HFFc6 (cell line): ENCODE results near the gene DNAJB5. TPM values are rescaled to one million over a fixed set of nuclear protein-coding genes. Genes with fewer than 3 reads are reported as not detected.

ENCODE experiments used
- DNase-seq: peaks from one replicate; pipeline ENCODE4 v3.0.0-alpha.2; 2018
- H3K27ac Mint-ChIP-seq: 2 replicates; pipeline ENCODE4 v1.8.0; 2020; ENCODE audit warnings: mild to moderate bottlenecking, mixed read lengths
- H3K27me3 Mint-ChIP-seq: 2 replicates; pipeline ENCODE4 v1.8.0; 2021; ENCODE audit warnings: mild to moderate bottlenecking, moderate library complexity, mixed read lengths; ENCODE audit not compliant: insufficient read depth
- H3K36me3 Mint-ChIP-seq: 2 replicates; pipeline ENCODE4 v1.8.0; 2021; ENCODE audit warnings: low read depth, mixed read lengths
- H3K4me1 Mint-ChIP-seq: 2 replicates; pipeline ENCODE4 v1.8.0; 2020; ENCODE audit warnings: low read depth, mixed read lengths
- H3K4me3 Mint-ChIP-seq: 2 replicates; pipeline ENCODE4 v1.8.0; 2020; ENCODE audit warnings: mild to moderate bottlenecking, moderate library complexity, mixed read lengths
- H3K9me3 Mint-ChIP-seq: 2 replicates; pipeline ENCODE4 v1.8.0; 2020; ENCODE audit warnings: mild to moderate bottlenecking, mixed read lengths
- total RNA-seq, 6 experiments: library from RNA; stranded (reverse); fragmentation: NEBNext Ultra II Directional; extraction: Animal tissue kit (Norgen Biotek cat#: 25700); gene quantifications; 2 replicates in 1 of 6; 3 replicates in 5 of 6; pipeline ENCODE4 v1.2.3, GENCODE V29; 2021
- TF ChIP-seq, protein P1 (sequence below): fragments of 200-600 bp; sonication (generic); IDR thresholded peaks from 2 replicates; pipeline ENCODE4 v1.5.0; 2021; ENCODE audit warnings: antibody characterized with exemption, mild to moderate bottlenecking

Gene DNAJB5
- total RNA-seq, 6 experiments from 2014 or later: 12.2 to 19.9 (median 16.3) TPM

DNA sequence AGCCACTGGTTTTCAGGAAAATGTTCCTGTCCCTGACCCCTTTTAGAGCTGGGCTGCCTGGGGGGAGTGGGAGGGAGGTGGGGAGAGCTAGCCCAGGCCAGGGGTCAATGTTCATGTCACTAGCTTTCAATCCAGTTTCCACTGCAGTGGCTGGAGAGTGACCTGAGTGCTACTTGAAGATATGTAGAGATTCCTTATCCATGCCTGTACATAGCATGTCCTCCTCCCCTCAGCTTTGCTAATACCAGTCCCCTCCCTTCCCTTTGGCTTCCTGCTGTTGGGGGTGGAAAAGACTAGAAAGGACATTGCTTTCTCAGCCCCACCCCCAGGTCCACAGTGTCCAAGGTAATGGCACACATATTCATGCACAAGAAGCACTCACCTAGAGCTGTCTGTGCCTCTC lies 7.8 kb downstream of the DNAJB5 start:
- Mint-ChIP-seq H3K36me3 (peaks cover 19% of the 10 kb centered on the region), H3K4me3 (no peak overlapping the region), H3K27me3 (peaks cover 6% of the 10 kb centered on the region), H3K4me1 (peaks cover 78% of the 10 kb centered on the region), H3K9me3 (no peaks in the 10 kb centered on the region), H3K27ac (peak overlapping the region; percentile 94)
- DNase-seq: no peak
- TF ChIP-seq, protein P1, sequence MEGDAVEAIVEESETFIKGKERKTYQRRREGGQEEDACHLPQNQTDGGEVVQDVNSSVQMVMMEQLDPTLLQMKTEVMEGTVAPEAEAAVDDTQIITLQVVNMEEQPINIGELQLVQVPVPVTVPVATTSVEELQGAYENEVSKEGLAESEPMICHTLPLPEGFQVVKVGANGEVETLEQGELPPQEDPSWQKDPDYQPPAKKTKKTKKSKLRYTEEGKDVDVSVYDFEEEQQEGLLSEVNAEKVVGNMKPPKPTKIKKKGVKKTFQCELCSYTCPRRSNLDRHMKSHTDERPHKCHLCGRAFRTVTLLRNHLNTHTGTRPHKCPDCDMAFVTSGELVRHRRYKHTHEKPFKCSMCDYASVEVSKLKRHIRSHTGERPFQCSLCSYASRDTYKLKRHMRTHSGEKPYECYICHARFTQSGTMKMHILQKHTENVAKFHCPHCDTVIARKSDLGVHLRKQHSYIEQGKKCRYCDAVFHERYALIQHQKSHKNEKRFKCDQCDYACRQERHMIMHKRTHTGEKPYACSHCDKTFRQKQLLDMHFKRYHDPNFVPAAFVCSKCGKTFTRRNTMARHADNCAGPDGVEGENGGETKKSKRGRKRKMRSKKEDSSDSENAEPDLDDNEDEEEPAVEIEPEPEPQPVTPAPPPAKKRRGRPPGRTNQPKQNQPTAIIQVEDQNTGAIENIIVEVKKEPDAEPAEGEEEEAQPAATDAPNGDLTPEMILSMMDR: no peak

DNA sequence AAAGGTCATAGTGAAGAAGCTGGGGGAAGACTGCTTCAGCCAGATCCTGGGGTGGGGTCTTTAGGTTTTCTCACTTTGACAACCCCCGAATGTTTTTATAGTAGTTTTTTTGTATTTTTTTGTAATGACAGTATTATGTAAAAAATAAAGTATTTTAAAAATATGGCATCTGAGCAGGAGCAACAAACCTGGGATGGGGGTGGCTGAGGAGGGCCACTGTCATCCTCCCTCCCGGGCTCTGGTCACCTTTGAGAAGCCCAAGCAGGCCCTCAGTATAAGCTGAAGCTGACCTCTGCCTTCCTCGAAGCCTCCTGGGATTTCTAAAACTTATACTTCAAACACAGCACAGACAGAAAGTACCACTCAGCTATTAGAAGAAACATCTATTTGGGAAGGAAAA lies 8.7 kb downstream of the DNAJB5 start:
- TF ChIP-seq, protein P1: no peak
- Mint-ChIP-seq H3K27me3 (peaks cover 6% of the 10 kb centered on the region), H3K4me3 (no peak overlapping the region), H3K27ac (no peak overlapping the region), H3K36me3 (peaks cover 12% of the 10 kb centered on the region), H3K9me3 (no peaks in the 10 kb centered on the region), H3K4me1 (peaks cover 77% of the 10 kb centered on the region)
- DNase-seq: no peak

DNA sequence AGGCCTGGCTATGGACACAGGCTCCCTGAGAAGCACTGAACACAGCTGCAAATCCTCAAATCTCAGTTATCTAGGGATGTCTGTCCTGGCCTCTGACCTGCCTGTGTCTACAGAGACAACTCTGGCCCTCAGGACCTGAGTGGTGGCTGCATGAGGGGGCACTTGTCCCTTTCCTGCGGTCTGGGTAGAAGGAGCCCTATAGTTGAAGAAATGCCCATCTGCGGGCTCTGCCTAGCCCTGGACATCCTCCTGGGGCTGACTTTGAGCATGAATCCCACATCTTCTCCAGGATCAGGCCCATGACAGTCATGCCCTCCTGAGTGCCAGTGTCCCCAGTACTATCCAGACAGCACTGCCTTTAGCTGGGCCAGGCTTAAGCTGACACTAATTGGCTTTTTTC lies 10.0 kb downstream of the DNAJB5 start:
- no peaks in the 10 kb centered on the region for H3K9me3 Mint-ChIP-seq
- no peak overlapping the region for H3K4me3 Mint-ChIP-seq
- H3K27ac Mint-ChIP-seq: no peak overlapping the region
- H3K4me1 Mint-ChIP-seq: peaks cover 71% of the 10 kb centered on the region
- peaks cover 6% of the 10 kb centered on the region for H3K27me3 Mint-ChIP-seq
- TF ChIP-seq, protein P1: no peak
- no peak for DNase-seq
- peaks cover 12% of the 10 kb centered on the region for H3K36me3 Mint-ChIP-seq

DNA sequence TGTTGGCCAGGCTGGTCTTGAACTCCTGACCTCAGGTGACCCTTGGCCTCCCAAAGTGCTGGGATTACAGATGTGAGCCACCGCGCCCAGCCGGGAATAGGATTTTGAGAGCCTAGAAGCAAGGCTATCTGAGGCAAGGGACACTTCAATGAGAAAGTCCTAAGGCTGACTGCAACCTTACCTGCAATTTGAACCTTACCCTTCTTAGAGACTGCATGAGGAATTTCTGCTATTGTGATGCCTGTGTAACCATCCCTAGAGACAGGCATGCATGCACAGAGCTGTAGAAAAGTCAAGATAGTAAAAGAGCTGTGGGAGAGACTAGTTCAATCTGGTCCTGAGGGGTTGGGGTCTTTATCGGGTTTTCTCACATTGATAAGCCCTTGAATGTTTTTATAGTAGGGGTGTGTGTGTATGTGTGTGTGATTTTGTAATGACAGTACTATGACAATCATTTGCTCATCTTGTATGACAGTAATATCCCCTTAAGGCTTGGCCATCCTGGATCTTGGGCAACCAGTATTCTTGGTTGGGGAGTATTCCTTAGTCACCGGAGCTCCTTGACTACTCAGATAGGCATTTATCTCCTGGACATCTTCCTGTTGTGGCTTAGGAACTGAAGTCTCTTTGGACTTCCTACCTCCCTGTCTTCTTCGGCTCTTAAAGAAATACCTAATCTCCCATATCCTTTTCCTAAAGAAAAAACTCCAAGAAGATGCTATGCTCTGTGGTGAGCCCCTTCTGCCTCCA lies 11.2 kb downstream of the DNAJB5 start:
- H3K27me3 Mint-ChIP-seq: peaks cover 3% of the 10 kb centered on the region
- TF ChIP-seq, protein P1: no peak
- H3K9me3 Mint-ChIP-seq: no peaks in the 10 kb centered on the region
- H3K4me1 Mint-ChIP-seq: peaks cover 59% of the 10 kb centered on the region
- peak overlapping the region; percentile 91 for H3K27ac Mint-ChIP-seq
- DNase-seq: peak; percentile 82
- peaks cover 10% of the 10 kb centered on the region for H3K36me3 Mint-ChIP-seq
- H3K4me3 Mint-ChIP-seq: peak overlapping the region; percentile 53

DNA sequence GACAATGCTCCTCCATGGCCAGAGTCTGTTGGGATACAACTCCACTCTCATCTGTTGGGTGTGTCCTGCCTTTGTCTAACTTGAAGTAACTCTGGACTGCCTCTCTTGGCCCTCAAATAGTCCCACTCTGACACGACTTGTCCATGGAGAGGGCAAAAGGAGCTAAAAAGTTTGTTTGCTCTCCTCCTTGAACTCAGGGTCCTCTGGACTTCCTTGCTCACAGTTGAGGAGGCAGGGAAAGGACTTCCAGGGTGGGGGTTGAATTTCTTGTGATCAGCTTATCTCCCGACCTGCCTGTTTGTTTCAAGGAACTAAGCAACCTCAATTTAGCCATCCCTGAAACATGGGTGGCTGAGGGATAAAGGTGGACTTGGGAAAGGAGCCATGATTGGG lies 11.7 kb downstream of the DNAJB5 start:
- DNase-seq: no peak
- Mint-ChIP-seq H3K9me3 (no peaks in the 10 kb centered on the region), H3K27me3 (peaks cover 3% of the 10 kb centered on the region), H3K27ac (peak overlapping the region; percentile 91), H3K4me3 (peak overlapping the region; percentile 53), H3K4me1 (peaks cover 54% of the 10 kb centered on the region), H3K36me3 (peaks cover 9% of the 10 kb centered on the region)
- TF ChIP-seq, protein P1: no peak
